HepG2 (cell line): ENCODE measurements around the gene MITF.

ENCODE experiments used
- JUN ChIP-seq: sonication (generic); formaldehyde crosslinking; IDR thresholded peaks from 2 replicates; pipeline ENCODE4 v1.4.0; 2020; ENCODE audit warnings: mild to moderate bottlenecking, missing genetic modification reagents
- KLF12 ChIP-seq: sonication (generic); formaldehyde crosslinking; IDR thresholded peaks from 2 replicates; pipeline ENCODE4 v1.4.0; 2020; ENCODE audit warnings: missing genetic modification reagents, borderline replicate concordance
- NFATC3 ChIP-seq: sonication (generic); formaldehyde crosslinking; IDR thresholded peaks from 2 replicates; pipeline ENCODE4 v1.5.1; 2020; ENCODE audit warnings: mild to moderate bottlenecking, missing genetic modification reagents
- NFRKB ChIP-seq: fragments of 450-650 bp; IDR thresholded peaks from 2 replicates; pipeline ENCODE4 v1.6.1; 2017
- TCF7 ChIP-seq: sonication (generic); IDR thresholded peaks from 2 replicates; pipeline ENCODE4 v1.6.1; 2016; ENCODE audit warnings: antibody characterized with exemption, low read depth
- TF ChIP-seq, protein P1 (sequence below): sonication (generic); formaldehyde crosslinking; IDR thresholded peaks from 2 replicates; pipeline ENCODE4 v1.5.0; 2020; ENCODE audit warnings: mild to moderate bottlenecking, missing genetic modification reagents, moderate library complexity

DNA sequence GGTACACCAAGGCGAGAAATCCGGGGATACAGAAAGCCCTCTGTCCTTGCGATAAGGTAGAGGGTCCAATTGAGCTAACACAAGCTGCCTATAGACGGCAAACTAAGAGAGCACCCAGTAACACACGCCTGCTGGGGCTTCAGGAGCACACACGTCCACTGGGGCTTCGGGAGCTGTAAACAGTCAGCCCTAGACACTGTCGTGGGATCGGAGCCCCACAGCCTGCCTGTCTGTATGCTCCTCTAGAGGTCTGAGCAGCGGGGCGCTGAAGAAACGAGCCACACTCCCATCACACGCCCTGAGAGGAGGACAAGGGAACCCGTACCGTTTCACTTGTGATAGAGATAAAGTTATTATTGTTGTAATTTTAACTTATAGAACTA is 260.8 kb downstream of the MITF start:
- no peak for TF ChIP-seq NFRKB
- no peak for TF ChIP-seq NFATC3
- no peak for TF ChIP-seq KLF12
- no peak for TF ChIP-seq TCF7
- no peak for TF ChIP-seq JUN (CRISPR knock-in tag)
- TF ChIP-seq, protein P1, sequence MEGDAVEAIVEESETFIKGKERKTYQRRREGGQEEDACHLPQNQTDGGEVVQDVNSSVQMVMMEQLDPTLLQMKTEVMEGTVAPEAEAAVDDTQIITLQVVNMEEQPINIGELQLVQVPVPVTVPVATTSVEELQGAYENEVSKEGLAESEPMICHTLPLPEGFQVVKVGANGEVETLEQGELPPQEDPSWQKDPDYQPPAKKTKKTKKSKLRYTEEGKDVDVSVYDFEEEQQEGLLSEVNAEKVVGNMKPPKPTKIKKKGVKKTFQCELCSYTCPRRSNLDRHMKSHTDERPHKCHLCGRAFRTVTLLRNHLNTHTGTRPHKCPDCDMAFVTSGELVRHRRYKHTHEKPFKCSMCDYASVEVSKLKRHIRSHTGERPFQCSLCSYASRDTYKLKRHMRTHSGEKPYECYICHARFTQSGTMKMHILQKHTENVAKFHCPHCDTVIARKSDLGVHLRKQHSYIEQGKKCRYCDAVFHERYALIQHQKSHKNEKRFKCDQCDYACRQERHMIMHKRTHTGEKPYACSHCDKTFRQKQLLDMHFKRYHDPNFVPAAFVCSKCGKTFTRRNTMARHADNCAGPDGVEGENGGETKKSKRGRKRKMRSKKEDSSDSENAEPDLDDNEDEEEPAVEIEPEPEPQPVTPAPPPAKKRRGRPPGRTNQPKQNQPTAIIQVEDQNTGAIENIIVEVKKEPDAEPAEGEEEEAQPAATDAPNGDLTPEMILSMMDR (CRISPR knock-in tag) = no peak
